ENCODE data around the gene UFD1.

The UFD1 gene, protein sequence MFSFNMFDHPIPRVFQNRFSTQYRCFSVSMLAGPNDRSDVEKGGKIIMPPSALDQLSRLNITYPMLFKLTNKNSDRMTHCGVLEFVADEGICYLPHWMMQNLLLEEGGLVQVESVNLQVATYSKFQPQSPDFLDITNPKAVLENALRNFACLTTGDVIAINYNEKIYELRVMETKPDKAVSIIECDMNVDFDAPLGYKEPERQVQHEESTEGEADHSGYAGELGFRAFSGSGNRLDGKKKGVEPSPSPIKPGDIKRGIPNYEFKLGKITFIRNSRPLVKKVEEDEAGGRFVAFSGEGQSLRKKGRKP

DNA sequence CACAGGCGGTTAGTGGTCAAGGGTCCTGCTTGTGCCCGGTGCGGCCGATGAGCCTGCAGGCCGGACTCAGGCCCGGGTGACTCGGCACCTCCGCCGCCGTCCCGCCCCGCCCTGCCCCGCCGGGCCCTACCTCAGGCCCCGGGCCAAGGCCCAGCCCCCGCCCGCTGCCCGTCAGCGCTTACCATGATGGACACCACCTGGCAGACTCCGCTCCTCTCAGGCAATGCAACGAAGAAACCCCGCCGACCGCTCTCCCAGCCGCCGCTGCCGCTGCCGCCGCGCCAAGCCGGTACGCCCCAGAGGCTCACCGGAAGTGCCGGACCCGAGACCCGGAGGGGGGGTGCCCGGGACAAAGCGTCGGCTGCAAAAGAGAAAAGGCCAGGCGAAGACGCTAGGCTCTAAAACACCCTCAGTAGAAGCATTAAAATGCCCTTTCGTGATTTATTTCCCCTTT, at the start of gene UFD1:
Gene UFD1 (minus strand): TSS at position 293 of the 454 bp plus-strand sequence. CDS start 108 bp downstream, at position 185.
- DNase-seq = peak; percentile 75

DNA sequence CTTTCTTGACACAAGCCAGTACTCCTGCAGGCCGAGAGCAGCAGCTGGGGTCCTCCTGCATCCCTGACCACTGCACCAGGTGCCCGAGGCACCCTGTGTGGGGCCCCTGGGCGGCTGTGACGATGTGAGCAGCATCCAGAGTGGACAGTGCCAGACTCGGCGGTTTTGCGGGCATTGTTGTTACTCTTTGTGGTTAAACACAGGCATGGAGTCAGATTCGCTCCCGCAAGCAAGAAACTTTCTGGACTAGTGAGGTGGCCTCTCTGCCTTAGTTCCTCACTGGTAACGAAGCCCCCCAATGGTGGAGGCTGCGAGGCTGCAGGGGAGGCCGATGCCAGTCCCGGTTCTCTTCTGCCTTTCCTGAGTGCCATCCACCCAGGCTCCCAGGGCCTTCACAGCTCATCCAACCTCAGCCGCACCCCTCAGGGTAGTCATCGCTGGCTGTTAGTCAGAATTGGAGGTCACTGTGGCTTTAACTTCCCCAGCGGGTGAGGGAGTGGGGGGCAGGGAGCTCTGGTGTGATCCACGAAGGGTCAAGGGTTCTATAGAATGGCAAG, 48.9 kb upstream of the UFD1 start:
- no peak for DNase-seq

DNA sequence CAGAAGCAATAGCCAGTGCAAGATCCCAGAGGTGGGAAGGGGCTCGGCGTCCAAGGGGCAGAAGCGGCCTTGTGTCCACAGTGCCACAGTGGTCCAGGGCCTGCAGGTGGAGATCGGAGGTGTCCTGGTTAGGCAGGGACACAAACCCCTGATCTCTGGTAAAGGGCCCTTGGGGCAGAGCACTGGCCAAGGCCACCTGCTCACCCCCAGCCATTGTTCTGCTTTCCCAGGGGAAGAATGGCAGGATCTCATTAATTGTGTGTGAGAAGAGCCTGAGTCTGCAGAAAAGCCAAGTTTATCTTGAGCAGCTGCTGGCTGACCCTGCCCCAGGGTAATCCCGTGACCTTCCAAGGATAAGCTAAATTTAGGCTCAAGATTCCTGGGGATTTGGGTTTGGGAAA, 48.3 kb upstream of the UFD1 start:
- no peak for DNase-seq

DNA sequence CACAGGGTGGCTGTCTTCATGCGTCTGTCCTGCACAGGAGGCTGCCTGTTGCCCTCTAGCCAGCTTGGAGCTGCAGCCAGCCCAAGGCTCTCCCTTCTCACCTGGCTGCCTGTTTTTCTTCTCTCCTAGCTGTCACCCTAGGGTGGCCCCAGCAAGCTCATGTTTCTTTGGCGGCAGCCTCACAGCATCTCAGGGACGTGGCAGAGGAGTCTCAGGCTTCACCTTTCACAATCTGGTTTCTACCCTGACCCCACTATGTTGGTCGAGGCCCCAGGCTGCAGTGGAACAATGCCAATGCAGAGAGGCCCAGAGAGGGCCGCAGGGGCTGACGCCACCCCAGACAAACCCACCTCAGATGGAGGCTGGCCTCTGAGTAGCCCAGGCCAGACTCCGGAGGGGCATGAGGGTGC, 47.7 kb upstream of the UFD1 start:
- no peak for DNase-seq

DNA sequence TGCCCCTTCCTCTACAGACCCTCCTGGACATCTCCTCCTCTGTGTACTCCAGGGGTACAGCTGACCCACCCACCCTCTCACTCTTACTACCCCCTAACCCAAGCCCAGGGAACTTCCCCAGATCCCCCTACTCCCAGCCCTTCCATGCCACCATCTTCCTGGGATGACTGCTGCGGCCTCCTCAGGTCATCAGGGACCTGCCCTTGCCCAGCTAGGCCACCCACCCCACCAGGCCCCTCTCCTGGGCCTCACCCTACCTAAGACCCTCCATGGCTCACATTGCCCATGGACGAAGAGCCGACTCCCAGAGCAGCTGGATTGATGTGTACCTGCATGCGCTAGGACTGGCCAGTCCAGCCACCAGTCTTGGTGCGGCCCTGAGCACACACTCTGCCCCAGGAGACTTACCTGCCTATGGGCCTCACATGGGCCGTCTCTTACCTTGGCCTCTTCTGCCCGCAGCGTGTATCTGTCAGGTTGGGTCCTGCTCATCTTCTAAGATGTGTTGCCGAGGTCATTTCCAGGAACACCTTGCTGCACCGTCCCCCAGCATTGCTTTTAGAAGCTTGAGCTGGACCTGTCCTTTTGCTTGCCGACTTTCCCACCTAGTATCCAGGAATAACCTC, 47.2 kb upstream of the UFD1 start:
- no peak for DNase-seq

DNA sequence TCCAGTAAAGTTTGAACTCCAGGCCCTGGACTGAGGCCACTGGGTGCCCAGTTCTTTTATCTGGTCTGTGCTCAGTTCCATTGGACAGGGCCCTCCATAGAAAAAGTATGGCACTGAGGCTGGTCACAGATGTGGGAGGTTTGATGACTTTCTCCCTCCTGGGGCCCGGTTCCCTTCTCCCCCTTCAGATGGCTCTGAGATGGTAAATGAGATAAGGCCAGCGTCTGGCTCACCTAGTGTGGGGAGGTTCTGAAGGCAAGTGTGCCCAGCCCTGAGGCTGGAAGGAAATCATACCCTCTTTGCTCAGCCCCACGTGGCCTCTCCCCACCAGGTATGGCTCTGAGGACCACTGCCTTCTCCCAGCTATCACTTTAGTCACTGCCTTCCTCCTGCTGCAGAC, 46.7 kb upstream of the UFD1 start:
- no peak for DNase-seq

DNA sequence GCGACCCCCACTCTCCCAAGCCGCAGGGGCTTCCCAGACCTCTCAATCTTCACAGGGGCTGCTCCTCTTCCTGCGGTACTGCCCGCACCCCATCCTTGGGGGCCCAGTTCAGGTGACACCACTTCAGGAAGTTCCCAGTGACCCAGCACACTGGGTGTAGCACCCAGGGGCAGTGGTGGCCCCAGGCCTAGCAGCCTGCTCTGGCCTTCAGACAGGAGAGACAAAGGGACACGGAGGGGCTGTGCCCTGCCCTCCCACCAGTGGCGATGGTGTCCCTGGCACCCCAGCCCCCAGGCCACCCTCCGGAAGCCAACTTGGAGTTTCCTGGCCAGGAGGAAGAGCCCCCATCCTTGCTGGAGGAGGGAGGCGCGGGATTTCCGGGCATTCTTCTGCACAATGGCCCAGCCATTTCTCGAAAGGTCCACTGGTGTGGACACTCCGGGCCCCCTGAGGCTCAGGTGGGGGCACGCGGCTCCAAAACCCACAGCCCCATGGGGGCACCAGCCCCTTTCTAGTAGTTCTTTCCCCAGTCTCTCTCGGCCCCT, 46.2 kb upstream of the UFD1 start:
- no peak for DNase-seq

DNA sequence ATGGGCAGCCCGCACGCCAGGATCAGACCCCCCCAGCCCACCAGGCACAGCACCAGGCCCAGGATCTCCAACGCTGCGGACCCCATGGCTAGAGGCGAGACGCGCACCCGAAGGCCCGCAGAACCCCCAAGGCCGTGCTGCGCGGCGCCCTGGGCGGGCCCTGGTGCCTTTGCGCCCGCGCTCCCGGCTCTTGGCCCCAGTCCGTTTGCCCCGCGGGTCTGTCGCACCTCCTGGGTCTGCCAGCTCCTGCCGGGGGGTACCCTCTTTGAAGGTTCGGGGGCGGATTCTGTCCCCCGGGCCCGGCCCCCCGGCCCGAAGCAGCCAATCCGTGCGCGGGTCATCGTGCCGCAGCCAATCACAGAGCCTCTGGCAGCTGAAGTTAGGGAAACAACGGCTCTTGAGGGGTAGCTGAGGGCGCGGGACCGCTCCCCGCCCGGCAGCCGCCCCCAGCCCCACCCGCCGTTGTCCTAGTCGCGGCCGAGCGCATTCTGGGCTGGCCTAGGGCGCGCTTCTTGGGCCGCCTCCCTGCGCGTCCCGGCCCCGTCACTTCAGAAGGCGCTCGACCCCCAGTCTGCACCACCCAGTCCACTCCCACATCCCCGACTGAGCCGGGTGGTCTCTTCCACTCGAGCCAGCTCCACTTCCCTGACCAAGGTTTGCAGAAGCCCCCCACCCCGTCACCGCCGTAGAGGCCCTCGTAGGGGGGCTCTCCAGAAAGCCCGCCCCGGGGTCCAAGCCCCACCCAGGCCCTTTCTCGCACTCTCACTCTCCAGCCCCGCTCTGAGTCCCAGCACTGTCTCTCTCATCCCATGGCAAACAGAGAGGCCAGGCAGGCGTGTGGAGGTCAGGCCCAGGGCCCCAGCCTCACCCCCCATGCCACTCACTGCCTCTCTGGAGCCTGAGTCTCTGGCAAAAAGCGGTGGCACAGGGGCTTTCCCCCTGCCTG, 45.5 kb upstream of the UFD1 start, which contains the start of gene CLDN5:
Gene CLDN5 (minus strand): TSS at position 241 of the 946 bp plus-strand sequence. CDS start 155 bp downstream, at position 86.
- DNase-seq = no peak

DNA sequence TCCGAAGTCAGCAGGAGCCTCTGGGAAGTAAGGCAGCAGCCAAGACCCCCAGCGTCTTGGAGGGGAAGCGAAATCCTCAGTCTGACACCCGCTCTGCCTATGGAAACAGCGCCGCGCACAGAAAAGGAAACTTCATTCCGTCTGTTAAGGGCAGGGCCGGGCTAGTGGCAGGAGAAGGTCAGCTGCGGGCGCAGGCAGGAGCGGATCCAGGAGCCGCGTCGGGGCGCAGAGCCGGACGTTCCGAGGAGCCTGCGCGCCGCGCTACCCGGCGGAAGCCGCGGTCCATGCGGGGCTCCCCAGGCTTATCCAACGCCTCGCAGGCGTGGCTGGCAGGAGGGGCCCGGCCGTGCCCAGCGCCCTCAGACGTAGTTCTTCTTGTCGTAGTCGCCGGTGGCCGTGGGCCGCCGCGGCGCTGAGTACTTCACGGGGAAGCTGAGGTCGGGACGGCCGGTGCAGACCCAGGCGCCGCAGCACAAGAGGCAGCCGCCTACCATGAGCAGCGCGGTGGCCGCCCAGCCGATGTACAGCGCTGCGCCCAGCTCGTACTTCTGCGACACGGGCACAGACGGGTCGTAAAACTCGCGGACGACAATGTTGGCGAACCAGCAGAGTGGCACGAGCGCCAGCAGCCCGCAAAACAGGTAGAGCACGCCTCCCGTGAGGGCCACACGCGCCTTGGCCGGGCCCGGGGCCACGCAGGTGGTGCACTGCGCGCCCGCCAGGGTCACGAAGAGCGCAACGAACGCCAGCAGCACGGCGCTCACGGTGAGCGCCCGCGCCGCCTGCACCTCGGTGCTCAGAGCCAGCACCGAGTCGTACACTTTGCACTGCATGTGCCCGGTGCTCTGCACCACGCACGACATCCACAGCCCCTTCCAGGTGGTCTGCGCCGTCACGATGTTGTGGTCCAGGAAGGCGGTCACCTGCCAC, 44.5 kb upstream of the UFD1 start:
- no peak for DNase-seq

DNA sequence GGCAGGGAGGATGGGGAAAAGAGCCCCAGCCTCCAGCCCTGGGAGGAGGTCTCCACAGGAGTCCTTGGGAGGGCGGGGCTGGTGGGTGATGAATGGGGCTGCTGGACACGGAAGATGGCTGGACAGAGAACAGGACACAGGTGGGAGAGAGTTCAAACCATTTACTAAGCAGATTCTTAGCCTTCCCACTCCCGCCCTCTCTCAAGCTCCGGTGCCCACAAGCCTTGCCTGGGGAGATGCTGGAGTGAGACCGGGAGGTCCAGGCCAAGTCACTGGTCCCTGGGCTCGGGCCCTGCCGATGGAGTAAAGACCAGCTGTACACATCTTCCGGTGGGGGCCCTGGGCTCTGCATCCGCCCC, 43.9 kb upstream of the UFD1 start:
- DNase-seq = no peak

DNA sequence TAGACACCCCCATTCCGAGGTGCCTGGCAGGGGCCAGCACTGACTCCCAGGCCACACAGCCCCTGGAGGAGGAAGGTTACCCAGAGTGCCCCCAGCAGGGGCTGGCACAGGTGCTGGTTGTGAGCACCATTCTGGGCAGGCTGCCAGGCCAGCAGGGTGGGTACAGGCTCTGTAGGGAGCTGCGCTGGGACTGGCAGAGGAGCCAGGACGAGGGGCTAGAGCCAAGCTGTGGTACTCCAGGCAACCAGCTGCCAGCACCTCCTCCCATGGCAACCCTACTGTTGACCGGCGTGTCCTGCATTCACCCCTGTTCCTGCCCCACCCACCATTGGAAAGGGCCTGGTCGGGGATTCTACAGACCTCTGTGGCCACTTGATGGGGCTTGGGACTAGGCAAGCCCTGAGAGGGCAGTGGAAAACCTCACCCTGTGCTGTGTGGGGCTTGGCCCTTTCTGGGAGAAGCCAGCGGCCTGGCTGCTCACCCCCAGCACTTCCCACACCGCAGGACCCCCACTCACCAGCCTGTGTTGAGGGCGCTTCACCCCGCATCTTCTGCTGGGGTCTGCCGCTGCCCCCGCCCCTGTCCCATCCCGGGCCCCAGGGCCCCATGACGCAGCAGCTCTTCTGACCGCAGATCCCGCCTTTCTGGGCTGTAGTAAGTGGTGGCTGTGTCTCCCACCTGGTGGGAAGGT, 43.3 kb upstream of the UFD1 start:
- no peak for DNase-seq

DNA sequence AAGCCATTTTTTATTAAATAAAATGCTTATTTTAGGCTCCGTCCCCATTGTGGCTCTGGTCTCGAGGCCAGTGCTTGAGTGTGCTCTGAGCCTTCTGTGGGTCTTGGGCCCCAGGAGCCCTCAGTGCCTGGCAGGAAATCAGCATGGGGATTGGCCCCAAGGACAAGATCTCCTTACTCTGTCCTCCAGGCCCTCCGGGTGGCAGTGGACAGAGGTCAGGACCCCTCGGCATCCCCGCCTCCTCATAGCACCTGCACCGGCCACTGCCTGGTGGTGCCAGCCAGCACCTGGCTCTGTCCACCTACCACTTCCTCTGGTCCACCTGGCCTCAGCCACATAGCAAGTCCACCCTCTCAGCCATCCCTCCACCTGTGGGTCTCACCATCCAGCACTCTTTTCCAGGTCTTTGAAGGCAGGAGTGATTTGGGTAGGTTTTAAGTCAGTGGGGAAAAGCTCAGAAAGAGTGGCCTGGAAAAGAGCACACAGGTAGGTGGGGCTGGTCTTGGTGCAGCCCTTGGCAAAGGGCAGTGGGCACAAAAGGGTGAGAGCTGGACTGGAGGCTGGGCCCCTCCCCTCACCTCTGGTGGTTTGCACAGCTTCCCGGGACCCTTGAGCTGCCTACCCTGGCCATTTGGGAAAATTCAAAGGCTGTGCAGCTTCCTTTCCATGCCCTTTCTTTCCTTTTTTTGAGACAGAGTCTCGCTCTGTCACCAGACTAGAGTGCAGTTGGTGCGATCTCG, 41.7 kb upstream of the UFD1 start:
- no peak for DNase-seq

DNA sequence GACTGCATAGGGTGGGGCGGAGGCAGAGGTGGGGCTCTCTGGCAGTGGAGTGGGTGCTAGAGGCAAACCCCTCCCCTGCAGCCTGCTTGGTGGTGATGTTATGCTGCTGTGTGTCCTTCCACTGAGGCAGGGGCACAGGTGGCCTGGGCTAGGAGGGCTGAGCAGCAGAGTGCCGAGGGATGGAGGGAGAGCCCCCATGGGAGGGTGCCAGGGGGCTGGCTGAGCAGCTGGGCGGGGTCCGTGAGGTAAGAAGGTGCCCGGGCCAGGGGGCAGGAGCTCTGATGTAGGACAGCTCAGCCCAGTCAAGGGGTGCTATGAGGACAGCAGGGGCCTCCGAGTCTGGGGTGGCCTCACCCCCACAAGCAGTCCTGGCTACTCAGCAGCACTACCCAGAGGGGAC, 41.0 kb upstream of the UFD1 start:
- no peak for DNase-seq

DNA sequence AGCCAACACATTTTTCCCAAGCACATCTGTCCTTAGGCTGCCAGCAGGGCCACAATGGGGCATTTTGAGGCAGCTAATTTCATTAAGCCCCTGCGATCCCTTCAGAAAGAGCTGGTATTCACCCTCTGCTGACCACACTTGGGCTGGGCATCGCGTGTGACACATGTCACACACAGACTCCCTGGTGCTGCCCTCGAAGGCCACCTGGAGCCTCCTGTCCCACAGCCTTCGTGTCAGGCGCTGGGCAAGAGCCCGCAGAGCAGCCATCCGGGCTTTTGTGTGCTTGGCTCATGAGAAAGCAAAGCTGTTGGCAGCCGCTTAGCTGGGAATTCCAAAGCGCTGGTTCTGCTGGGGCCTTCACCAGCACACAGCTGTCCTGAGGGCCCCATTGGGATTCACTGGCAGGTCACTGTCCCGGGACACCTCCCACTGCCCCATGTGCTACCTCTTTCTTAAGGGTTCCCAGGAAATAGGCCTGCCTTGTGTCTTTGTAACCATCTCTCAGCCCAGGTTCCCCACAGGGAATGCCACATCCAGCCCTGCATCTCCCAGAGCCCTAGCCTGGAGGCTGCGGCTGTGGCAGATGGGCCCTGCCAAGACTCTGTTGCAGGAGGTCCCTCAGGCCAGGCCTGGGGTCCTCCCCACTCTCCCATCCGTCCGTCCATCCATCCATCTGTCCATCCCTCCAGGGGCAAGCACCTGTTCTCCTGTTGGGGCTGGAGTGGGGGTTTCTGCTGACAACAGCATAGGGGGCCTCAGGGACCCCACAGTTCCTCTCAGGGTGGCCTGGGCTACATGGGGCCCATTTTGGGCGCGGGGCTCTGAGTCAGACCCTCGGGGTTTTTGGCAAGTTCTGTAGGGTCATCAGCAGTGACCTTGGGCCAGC, 40.3 kb upstream of the UFD1 start:
- DNase-seq = no peak

DNA sequence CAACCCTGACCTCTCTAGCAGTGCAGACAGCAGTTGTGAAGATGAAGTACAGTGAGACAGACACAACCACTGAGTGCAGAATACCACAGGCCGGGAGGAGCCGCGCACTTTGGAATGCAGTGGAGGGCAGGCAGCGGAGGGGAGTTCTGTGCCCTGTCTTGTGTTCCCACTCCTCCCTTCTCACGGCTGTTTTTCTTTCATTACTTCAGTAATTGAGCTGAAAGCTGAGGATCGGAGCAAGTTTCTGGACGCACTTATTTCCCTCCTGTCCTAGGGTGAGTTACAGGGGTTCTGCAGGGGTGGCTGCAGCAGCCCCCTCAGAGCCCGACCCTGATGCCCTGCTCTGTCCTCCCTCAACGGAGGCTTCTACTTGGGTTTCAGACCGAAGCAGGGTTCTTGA, 39.6 kb upstream of the UFD1 start:
- DNase-seq = no peak

DNA sequence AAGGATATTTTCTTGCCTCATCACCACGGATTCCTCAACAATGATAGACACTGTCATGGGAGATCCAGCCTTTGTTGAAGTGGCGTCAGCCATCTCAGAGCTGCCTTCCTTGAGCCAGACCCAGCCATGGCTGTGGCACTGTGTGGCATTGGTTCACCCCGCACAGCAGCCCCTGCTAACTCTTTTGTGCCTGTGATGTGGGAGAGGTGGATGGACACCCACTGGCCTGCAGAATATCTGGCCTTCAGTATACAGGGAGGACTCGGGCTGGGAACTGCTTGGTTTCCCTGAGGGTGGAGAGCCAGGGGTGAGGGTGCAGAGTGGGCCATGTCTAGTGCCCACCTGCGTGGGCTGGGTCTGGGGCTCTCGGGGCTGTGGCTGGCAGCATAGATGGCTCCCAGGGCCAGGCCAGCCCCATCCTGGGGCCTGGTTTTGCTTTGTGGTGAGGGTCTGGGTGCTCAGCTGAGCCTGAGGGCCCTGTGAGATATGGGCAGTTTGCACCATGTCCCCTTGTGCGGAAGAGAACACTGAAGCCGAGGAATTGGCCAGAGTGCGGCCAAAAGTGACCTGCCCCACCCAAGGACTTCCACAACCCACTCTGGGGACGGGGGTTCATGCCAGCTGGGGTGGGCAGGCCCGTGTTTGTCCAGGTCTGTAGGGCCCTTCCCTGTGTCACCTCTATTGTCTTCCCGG, 39.1 kb upstream of the UFD1 start:
- DNase-seq = no peak

DNA sequence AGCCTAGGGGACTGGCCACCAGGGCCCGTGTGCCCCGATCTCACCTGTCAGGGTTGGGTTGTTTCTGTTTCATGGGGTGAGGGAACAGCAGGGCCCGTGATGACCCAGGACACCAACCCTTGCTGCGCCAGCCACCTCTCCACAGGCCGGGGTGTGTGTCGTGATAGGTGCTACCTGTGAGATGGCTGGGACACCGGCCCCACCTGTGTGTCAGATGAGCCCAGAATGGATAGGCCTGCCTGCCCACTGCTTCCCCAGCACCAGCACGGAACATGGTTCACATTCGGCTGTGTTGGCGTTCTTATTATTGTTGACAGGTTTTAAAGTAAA, 38.1 kb upstream of the UFD1 start:
- no peak for DNase-seq

DNA sequence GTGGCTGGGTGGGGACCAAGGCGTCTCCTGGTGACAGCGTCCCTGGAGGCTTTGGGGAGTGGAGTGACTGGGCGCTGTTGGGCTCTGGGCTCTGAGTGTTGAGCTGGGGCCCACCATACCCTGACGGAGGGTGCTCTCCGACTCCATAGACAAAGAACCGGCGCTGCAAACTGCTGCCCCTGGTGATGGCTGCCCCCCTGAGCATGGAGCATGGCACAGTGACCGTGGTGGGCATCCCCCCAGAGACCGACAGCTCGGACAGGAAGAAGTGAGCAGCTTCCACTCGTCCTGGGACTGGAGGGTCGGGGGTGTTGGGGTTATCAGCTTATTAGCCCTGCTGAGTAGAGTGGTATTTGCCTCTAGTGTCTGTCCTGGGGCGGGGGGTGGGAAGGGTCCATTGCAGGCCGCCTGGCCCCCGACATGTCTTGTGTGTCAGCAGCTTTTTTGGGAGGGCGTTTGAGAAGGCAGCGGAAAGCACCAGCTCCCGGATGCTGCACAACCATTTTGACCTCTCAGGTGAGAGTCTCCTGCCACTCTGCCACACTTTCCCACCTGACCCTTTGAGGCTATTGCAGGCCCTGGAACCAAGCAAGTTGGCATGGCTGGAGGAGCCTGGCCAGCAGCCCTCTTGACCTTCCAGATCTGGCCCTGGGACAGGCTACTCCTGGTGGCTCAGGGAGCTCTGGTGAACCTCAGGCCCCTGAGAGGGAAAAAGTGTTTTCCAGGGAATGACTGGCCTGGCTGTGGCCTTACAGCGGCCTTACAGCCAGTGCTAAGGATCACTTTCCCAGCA, 37.6 kb upstream of the UFD1 start:
- DNase-seq = no peak
